Measurements from ENCODE around the gene RPL7L1. TPM values are rescaled to one million over a fixed set of nuclear protein-coding genes. Genes with fewer than 3 reads are reported as not detected.

The RPL7L1 gene
- polyA plus RNA-seq, 4 donors: 23.7 to 90.6 (median 46.5) TPM

Other genes with a start within 250 kb of the RPL7L1 start
- 1 to 10 TPM in 1 of 4 donors, under 1 TPM in 1, not detected in 2; 0.92 to 1.1 TPM for gene PRPH2, start 157.0 kb upstream of the RPL7L1 start, polyA plus RNA-seq
- gene TBCC, start 133.5 kb upstream of the RPL7L1 start, polyA plus RNA-seq: 10 to 100 TPM; 23.8 to 30.0 (median 26.9) TPM
- gene BICRAL, start 97.6 kb upstream of the RPL7L1 start, polyA plus RNA-seq: 10 to 100 TPM in 1 of 4 donors, 1 to 10 TPM in 3; 3.2 to 15.4 (median 4.7) TPM
- under 1 TPM in 1 of 4 donors, not detected in 3; 0.06 TPM for gene PTCRA, start 36.4 kb downstream of the RPL7L1 start, polyA plus RNA-seq
- 10 to 100 TPM in 3 of 4 donors, 1 to 10 TPM in 1; 8.7 to 57.3 (median 25.3) TPM for gene CNPY3, start 49.9 kb downstream of the RPL7L1 start, polyA plus RNA-seq
- gene GNMT, start 81.1 kb downstream of the RPL7L1 start, polyA plus RNA-seq: under 1 TPM in 2 of 4 donors, not detected in 2; 0.34 to 0.35 TPM
- gene PEX6, start 99.6 kb downstream of the RPL7L1 start, polyA plus RNA-seq: 10 to 100 TPM; 17.8 to 51.4 (median 35.9) TPM
- gene PPP2R5D, start 105.0 kb downstream of the RPL7L1 start, polyA plus RNA-seq: 10 to 100 TPM; 44.2 to 96.8 (median 58.1) TPM
- gene MEA1, start 134.3 kb downstream of the RPL7L1 start, polyA plus RNA-seq: 10 to 100 TPM; 62.6 to 90.8 (median 74.8) TPM
- gene KLHDC3, start 134.6 kb downstream of the RPL7L1 start, polyA plus RNA-seq: 100 to 1,000 TPM in 1 of 4 donors, 10 to 100 TPM in 3; 72.4 to 103 (median 75.3) TPM
- gene RRP36, start 142.0 kb downstream of the RPL7L1 start, polyA plus RNA-seq: 10 to 100 TPM; 32.2 to 50.0 (median 42.0) TPM
- gene CUL7, start 174.2 kb downstream of the RPL7L1 start, polyA plus RNA-seq: 10 to 100 TPM in 1 of 4 donors, 1 to 10 TPM in 3; 5.7 to 41.8 (median 6.7) TPM
- 100 to 1,000 TPM in 2 of 4 donors, 10 to 100 TPM in 2; 53.4 to 127 (median 90.9) TPM for gene MRPL2, start 179.8 kb downstream of the RPL7L1 start, polyA plus RNA-seq
- 100 to 1,000 TPM in 3 of 4 donors, 10 to 100 TPM in 1; 36.3 to 333 (median 206) TPM for gene KLC4, start 180.0 kb downstream of the RPL7L1 start, polyA plus RNA-seq
- gene PTK7, start 196.7 kb downstream of the RPL7L1 start, polyA plus RNA-seq: 10 to 100 TPM in 2 of 4 donors, 1 to 10 TPM in 2; 1.1 to 36.5 (median 6.9) TPM

Data from small intestine (tissue), 4 donors.